ENCODE results near the gene MAP3K5.

Gene MAP3K5

GRCh38 chr6:136643850-136644596, 148.3 kb downstream of the MAP3K5 start:
- DNase-seq (ENCODE audit: low spot score) = peak; percentile 81

GRCh38 chr6:136641873-136642465, 150.3 kb downstream of the MAP3K5 start:
- DNase-seq (ENCODE audit: low spot score) = no peak

- DNase-seq (ENCODE audit: low spot score) = no peak
Observed at GRCh38 chr6:136641166-136641565, 151.1 kb downstream of the MAP3K5 start.

- DNase-seq (ENCODE audit: low spot score) = no peak
Observed at GRCh38 chr6:136640132-136640915, 152.0 kb downstream of the MAP3K5 start.

GRCh38 chr6:136639702-136640101, 152.6 kb downstream of the MAP3K5 start:
- no peak for DNase-seq (ENCODE audit: low spot score)

GRCh38 chr6:136635615-136636014, 156.7 kb downstream of the MAP3K5 start:
- DNase-seq (ENCODE audit: low spot score) = no peak

- DNase-seq (ENCODE audit: low spot score) = no peak
Observed at GRCh38 chr6:136633355-136633754, 158.9 kb downstream of the MAP3K5 start.

- no peak for DNase-seq (ENCODE audit: low spot score)
Observed at GRCh38 chr6:136628996-136629395, 163.3 kb downstream of the MAP3K5 start.

GRCh38 chr6:136627191-136627590, 165.1 kb downstream of the MAP3K5 start:
- DNase-seq (ENCODE audit: low spot score) = no peak

- no peak for DNase-seq (ENCODE audit: low spot score)
Observed at GRCh38 chr6:136625293-136625692, 167.0 kb downstream of the MAP3K5 start.

- DNase-seq (ENCODE audit: low spot score) = no peak
Observed at GRCh38 chr6:136624347-136624746, 167.9 kb downstream of the MAP3K5 start.

GRCh38 chr6:136618086-136618485, 174.2 kb downstream of the MAP3K5 start:
- DNase-seq (ENCODE audit: low spot score) = no peak

- no peak for DNase-seq (ENCODE audit: low spot score)
Observed at GRCh38 chr6:136616527-136616926, 175.8 kb downstream of the MAP3K5 start.

- no peak for DNase-seq (ENCODE audit: low spot score)
Observed at GRCh38 chr6:136614994-136615393, 177.3 kb downstream of the MAP3K5 start.

- DNase-seq (ENCODE audit: low spot score) = no peak
Observed at GRCh38 chr6:136614350-136614749, 177.9 kb downstream of the MAP3K5 start.

GRCh38 chr6:136613477-136613876, 178.8 kb downstream of the MAP3K5 start:
- DNase-seq (ENCODE audit: low spot score) = no peak

GRCh38 chr6:136612666-136613389, 179.4 kb downstream of the MAP3K5 start:
- no peak for DNase-seq (ENCODE audit: low spot score)

GRCh38 chr6:136611746-136612145, 180.5 kb downstream of the MAP3K5 start:
- no peak for DNase-seq (ENCODE audit: low spot score)

GRCh38 chr6:136611133-136611532, 181.1 kb downstream of the MAP3K5 start:
- DNase-seq (ENCODE audit: low spot score) = no peak

GRCh38 chr6:136609873-136610706, 182.2 kb downstream of the MAP3K5 start:
- no peak for DNase-seq (ENCODE audit: low spot score)

GRCh38 chr6:136608991-136609390, 183.3 kb downstream of the MAP3K5 start:
- DNase-seq (ENCODE audit: low spot score) = no peak
